Activated CD8-positive, alpha-beta memory T cell treated with anti-CD3 and anti-CD28 coated beads, Interleukin-2, amount 50 U/mL, for 24 hours (primary cell): ENCODE results near the gene ATP5PB.

Experiments used
- DNase-seq: peaks from one replicate; pipeline ENCODE4 v3.0.0-alpha.2; 2020; ENCODE audit errors: extremely low read depth

The ATP5PB gene

DNA sequence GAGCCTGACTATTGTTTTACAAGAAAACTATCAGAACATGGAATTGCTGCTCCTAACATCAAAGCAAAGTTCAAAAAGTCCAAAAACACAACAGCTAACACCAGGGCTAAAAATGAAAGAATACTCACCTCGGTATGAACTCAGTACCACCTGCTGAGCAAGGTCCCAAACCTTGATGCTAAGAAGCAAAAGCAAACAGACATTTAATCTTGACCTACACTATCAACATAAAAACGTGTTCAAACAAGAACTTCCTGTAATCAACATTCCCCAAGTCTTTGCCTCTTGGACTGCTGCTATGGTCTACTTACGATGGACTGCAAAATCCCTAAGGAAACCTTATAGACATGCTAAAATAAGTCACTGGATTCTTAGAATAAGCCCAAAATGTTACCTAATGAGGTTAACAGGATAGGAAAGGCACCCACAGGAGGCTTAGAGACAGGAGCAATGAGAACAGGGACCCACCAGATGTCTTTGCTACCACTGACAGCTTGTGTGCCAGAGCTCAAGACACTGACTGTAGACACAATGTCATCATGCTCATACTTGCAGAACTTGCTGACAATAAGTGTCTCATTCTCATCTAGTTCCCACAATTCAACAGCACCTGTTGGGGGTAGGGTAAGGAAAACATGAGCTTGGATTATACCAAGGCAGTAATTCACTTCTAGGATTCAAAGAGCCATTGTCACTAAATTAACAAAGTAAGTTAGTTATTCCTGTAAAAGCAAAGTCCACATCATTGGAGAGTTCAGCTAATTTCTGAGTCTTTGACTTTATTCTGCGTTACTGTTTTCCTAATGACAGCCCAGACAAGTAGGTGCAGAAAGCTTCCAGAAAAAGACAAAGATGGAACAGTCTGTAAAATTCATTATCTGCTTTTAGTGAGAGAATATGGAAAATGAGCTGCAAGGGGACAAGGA, 2.0 kb upstream of the ATP5PB start:
- DNase-seq: no peak

DNA sequence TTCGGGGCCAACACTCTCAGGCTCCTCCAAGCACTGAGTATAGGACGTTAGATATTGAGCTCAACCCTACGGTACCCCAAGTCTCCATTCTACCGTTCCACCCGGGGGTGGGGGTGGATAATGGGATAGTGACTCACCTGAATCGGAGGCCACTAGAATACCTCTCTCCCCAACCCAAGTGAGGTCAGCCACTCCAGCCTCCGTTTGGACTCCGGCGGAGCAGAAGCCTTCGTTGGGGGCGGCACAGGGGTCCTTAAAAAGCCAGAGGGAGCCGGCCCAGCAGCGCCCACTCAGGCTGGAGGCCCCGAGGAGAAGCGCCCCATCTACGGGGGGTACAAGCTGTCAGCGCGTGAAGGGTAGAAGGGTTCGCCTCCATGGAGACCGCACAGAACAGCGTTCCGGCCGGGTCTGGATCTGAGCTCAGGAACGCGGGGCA, 764 bp upstream of the ATP5PB start:
- no peak for DNase-seq

DNA sequence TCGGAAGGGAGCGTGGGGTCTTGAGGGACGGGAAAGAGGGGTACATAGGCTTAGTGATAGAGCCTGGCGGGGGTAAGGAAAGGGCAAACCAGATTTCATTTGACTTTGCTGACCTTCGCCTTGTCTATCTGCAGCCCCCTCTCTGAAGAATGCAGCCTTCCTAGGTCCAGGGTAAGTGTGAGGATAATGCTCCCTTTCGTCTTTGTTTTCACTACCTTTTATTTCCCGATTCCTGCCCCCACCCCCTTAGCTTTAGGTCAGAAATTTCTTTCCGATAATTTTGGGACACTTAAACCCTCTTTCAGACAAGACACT, 396 bp downstream of the ATP5PB start:
- DNase-seq: no peak

DNA sequence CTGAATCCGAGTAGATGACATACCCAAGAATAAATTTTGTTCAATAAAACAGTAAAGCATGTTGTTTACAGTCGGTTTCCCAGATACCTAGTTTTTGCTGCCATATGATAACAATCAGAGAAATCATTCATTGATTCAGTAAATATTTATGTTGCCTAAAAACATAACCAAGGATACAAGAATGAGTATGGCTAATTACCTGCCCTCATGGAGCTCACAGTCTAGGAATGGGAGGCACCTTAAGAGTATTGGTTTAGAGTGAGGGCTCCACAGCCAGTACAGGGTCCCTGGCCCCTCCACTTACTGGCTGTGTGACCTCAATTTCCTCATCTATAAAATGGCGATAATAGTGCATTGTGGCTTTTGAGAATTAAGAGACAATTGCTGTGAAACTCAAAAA, 921 bp downstream of the ATP5PB start:
- no peak for DNase-seq

DNA sequence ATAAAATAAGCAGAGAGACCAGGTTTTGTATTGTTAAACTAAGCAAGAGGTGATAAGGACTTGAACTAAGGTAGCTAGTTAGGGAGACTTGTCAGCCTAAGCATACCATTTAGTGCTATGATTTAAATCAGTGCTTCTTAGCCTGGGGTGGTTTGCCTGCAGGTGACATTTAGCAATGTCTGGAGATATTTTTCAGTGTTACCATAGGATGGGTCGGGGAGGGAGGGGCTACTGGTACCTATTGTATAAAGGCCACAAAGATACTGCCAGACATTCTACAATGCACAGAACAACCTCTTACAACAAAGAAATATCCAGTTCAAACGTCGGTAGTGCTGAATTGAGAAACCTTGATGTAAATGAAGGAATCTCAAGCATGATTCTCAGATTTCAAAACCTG, 3.3 kb downstream of the ATP5PB start:
- no peak for DNase-seq

DNA sequence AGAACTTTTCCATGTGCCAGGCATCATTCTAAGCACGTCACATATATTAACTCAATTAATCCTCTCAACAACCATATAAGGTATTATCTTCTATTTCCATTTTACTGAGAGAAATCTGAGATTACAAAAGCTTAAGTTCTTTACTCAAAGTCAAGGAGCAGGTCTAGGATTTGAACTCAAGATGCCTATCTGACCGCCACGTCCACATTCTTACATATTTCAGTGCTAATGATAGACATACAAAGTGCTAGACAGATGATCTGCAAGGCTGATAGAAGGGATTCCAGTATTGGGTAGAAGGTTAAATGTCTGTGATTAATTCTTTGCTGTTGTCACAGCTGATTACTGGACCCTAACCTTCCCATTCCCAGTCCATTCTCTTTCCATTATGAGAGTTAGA, 4.4 kb downstream of the ATP5PB start:
- DNase-seq: no peak

DNA sequence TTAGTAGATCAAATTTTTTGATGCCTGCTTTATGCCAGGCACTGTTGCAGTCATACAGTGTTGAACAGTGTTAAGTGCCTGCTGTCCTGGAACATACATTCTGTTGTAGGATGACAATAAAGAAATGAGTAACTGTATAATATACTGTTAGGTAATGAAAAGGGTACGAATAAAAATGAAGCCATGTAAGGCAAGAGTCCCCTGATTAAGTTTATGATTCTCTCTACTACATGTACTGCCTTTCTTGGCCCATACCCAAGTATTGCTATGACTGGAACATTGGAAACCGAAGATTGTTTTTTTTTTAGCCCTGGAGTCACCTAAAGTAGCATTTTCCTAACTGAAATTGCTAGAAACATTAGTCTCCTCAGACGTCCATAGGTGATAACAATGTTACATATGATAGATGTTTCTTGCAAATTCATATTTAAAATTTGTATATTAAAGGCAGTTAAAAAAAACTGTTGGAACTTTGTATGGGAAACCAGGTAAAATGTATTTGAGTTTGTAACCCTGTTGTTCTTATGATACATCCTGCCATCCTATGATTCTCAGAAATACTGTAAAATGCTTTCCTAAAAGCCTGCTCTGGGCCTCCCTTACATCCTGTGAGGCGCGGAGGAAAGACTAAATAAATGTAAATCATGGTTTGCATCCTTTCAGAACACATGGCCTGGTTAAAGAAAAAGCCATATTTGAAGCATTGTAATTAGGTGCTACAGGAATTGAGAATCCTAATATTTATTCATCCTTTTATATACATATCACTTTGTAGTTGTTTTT, 5.8 kb downstream of the ATP5PB start:
- DNase-seq: no peak

DNA sequence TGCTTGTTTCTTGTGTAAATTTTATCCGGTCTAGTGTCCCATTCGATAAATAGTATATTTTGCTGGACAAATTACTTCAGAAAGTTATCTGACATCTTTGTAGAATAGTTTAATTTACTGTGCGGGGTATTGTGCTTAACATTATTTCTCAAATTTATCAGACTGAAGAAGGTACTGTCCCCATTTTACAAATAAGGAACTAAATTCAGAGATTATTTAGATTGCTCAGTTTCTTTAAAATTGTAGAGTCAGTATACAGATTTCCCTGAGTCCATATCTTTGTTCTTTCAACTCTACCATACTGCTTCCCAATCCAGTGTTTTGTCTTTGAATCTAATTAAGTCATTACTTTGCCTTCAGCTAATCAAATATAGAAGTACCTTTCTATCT, 6.4 kb downstream of the ATP5PB start:
- no peak for DNase-seq

DNA sequence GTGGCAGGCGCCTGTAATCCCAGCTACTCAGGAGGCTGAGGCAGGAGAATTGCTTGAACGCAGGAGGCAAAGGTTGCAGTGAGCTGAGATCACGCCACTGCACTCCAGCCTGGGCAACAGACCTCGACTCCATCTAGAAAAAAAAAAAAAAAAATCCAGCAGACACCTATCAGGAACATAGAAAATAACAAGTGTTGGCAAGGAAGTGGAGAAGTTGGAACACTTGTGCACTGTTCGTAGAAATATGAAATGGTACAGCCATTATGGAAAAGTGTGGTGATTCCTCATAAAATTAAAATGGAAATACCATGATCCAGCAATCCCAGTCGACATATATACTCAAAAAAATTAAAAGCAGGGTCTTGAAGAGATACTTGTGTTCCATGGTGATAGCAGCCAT, 12.5 kb downstream of the ATP5PB start:
- no peak for DNase-seq

DNA sequence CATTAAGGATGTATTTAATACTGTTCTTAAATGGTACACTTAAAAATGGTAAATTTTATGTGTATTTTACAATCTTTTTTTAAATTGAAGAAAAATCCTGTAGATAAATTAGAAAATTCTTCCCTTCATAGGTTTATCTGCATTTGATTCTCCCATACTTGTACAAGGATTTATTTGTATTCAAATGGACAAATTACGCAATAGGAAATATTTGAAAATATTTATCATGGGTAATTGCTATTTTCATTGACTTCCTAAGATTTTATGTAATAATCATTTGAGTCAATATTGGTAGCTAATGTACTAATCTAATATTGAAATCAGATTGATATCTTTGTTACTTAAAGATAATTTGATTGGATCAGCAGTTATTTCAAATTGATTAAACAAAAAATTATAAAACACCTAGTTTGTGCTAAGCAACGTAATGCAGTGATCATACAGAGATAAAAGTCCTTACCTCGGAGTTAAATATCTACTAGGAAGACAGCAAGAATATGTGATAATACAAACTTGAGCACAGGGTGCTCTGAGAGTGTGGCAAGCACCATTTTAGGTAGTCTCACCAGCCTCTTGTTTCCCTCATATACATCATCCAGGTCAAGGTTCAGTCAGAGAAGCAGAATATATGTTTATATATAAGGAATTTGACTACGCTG, 13.2 kb downstream of the ATP5PB start:
- no peak for DNase-seq

DNA sequence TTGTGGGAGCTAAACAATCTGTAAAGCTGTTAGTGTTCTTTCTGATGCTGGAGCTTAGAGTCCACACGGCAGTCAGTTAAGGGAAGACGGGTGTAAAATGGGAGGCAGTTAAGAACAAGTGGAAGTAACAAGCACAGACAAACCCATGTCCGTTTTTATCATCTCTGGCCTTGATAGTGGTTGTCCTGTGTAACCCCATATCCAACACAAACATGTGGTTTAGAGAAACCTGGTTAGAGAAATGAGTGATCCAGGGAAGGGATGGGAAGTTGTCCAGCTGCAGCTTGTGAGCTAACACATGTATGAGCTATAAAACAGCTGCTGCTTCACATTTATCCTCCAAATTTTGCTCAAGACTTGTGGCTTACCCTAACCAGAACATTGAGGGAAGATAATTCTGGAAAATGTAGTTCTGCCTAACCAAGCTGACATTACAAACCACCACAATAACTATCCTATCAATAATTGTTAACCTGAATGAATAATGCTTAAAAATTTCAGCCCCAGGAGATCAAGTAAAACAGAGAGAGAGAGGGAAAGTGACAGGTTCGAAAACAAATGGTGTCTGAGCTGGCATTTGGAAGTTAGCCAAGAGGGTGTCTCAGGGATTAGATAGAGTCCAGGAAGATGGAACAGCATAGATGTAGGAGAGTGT, 13.9 kb downstream of the ATP5PB start:
- no peak for DNase-seq

DNA sequence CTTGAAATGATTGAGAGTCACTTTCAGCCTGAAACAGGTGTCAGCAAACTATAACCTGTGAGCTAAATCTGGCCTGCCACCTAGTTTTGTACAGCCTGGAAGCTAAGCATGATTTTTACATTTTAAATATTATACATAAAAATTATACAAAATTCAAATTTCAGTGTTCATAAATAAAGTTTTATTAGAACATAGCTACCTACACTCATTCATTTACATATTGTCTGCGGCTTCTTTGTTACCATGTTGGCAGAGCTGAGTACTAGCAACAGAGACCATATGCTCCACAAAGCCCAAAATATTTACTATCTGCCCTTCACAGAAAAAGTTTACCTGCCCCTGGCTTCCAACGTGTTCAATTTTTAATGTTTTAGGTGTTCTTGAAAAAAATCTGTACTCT, 16.5 kb downstream of the ATP5PB start:
- DNase-seq: no peak

DNA sequence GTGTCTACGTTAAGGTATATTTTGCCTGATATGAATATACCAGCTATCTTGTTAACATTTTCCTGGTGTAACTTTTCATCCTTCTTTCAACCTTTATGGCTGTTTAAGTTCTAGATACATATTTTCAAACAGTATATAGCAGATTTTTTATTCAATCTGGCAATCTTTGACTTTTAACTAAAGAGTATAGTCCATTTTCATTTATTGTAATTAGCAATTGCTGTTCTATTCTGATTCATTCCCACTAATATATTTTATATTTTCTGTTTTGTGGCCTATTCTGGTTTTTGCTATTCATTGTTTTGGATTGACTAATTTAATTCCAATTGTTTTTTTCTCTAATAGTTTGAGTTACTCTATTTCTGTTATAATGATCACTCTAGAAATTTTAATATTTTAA, 17.2 kb downstream of the ATP5PB start:
- DNase-seq: no peak

DNA sequence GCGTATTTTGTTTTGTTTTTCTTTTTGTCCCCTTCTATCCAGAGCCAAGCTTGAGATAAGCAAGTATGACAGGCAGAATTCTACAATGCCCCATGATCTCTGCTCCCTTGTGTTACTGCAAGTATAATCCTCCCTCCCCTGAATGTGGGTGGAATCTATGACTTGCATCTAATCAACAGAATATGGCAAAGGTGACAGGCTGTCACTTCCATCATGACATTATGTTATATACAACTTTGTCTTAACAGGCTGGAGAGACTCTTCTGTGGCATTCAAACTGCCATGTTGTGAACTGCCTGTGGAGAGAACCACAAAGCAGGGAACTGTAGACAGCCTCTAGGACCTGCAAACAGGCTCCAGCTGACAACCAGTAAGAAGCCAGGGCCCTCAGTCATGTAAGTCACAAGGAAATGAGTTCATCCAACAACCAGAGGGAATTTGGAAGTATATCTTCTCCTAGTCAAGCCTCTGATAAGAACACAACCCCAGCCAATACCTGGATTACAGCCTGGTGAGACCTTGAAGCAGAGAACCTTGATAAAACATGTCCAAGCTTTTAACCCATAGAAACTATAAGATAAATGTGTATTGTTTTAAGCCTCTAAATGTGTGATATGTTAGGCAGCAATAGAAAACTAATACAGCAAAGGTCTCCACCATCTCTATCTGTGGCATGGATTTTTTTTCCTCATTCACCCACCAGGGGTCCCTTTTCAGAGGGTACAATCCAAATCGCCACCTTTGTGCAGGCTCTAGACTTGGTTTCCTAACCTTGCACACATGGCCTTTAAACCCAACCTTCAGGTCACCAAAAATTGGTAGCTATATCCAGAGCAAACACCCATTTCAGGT, 18.8 kb downstream of the ATP5PB start:
- no peak for DNase-seq

DNA sequence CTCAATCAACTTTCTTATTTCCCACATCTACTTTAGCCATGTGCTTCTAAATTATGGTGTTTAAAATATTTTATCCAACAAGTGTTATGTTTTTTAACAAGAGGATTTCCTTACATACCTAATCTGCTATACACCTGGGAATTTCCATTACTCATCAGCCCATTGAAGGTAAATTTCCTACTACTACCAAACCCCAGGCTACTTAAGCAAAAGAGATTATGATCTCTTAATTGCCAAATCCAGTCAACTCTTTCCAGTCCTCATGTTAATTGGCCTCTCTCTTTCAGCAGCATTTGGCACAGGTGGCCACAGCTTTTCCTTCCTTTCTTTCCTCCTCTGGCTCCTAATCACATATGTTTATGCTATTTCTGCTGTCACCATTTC, 19.4 kb downstream of the ATP5PB start:
- DNase-seq: no peak

DNA sequence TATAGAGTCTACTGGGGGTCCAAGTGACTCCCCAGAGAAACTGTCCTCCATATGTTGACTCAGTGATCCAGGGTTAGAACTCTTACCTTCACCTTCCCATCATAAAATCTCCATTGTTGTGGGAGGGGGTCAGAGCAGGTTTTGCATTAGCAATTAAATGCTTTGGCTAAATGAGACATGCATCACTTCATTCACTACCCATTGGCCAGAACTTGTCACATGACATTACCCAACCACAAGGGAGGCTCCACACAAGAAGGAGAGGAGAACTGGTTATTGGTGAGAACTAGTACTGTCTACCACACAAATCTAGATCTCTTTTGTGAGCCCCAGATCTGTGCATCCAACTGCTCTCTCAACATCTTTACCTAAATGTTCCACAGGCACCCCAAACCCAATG, 20.3 kb downstream of the ATP5PB start:
- no peak for DNase-seq

DNA sequence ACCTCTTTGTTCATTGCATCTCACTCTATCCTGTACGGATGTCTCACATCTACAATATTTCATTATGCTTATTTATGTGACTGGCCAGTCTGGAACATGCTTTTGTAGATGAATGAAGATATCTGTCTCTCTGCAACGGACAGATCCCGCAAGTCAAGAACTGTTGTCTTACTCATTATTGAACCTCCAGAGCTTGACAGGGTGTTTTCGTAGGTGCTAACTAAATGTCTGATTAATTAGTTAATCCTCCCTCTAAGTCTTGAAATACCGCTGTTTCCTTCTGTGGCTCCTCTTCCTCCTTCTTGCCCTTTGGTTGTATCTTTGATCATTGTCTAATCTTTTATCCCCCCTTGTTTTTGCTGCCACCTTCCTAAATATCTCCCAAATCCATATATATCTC, 21.3 kb downstream of the ATP5PB start:
- DNase-seq: no peak

DNA sequence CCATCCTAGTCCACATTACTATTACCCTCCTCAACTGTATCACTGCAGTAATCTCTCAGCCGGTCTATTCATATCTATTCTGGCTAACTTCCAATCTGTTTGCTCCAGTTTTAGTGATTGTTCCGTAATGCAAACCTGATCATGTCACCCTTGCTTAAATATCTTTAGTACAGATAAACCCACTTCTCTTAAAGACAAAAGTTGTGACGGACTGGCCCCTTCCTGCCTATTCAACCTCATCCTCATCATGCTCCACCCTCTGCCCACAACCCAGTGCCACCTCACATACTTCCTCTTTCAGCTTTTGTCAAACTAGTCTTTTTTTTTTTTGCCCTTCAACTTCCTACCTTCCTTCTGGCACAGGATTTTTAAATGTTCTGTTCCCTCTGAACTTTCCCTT, 21.7 kb downstream of the ATP5PB start:
- DNase-seq: peak; percentile 36

DNA sequence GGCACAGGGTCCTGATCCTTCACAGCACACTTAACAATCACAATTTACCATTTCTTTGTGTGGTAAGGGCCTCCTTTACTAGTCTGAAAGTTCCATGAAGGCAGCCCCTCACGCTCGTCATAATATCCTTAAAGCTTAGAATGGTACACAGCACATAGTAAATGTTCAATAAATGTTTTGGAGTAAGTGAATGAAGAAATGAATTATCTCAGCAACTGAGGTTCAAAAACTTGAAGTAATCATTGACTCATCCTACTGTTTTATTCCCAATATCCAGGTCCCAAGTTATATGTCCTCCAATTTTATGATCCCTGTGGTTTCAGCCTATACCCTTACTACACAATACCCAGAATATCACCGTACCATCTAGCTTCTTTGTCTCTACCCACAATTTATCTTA, 22.3 kb downstream of the ATP5PB start:
- DNase-seq: no peak

DNA sequence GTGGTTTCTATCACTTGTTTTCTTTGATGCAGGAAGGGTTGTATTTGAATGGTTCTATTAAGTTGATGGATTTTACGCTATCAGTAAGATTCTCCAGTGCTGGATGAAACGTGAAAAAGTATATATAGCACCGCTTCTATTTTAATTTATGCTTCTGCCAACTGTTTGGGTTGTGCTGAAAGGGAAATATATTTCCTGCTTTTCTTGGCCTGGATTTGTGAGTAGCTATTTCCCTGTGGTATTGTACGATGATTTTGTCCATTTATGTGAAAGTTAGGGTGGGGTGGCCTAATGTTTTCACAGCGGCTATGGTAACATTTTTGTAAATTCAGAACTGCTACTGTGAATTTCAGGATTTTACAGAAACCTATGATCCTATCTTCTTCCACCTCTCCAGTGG, 24.8 kb downstream of the ATP5PB start:
- no peak for DNase-seq

DNA sequence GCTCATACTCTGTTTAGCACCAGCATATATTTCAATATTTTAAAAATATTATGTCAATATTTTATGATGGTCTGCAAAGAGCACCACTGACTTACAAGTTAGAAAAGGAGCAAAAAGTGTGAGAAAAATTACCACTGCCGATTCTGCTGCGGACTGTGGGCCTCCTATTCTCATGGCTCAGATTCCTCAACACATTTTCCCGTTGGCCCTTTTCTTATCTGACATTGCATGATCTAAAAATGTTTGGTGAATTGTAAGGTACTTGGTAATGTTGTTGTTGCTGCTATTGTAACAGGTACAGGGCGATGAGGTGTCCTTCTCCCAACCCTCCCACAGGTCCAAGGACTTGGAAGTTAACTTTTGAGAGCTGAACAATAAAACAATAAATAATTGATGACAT, 25.3 kb downstream of the ATP5PB start:
- no peak for DNase-seq
